SK-N-SH treated with all-trans-retinoic acid at 6 μM for 48 hours (cell line): ENCODE measurements around the gene MALRD1.

Experiments used
- ATAC-seq: fragments of 200-7000 bp; cut with Tn5 transposase; 3 replicates; pipeline ENCODE4 v1.9.1; 2020; ENCODE audit warnings: mild to moderate bottlenecking, moderate library complexity
- ARNTL ChIP-seq: fragments of 450-650 bp; formaldehyde crosslinking; IDR thresholded peaks from 2 replicates; pipeline ENCODE4 v1.5.0; 2020; ENCODE audit warnings: low read depth, mild to moderate bottlenecking, moderate library complexity, borderline replicate concordance
- BACH2 ChIP-seq: fragments of 250-450 bp; sonication (Bioruptor Pico); IDR thresholded peaks from 2 replicates; pipeline ENCODE4 v1.9.0; 2021; ENCODE audit warnings: mild to moderate bottlenecking, borderline replicate concordance
- CSDC2 ChIP-seq: fragments of 250-450 bp; sonication (Bioruptor Pico); IDR thresholded peaks from 2 replicates; pipeline ENCODE4 v1.5.0; 2020; ENCODE audit warnings: mild to moderate bottlenecking, moderate library complexity
- CSRNP3 ChIP-seq: fragments of 250-450 bp; sonication (Bioruptor Pico); IDR thresholded peaks from 2 replicates; pipeline ENCODE4 v1.5.1; 2021; ENCODE audit warnings: mild to moderate bottlenecking, moderate library complexity
- ESRRG ChIP-seq: fragments of 250-450 bp; sonication (Bioruptor Pico); IDR thresholded peaks from 2 replicates; pipeline ENCODE4 v1.6.1; 2021; ENCODE audit warnings: mild to moderate bottlenecking
- GLIS3 ChIP-seq: fragments of 250-450 bp; sonication (Bioruptor Pico); IDR thresholded peaks from 2 replicates; pipeline ENCODE4 v1.5.0; 2020; ENCODE audit warnings: mild to moderate bottlenecking, moderate library complexity
- OSR1 ChIP-seq: fragments of 250-450 bp; sonication (Bioruptor Pico); IDR thresholded peaks from 2 replicates; pipeline ENCODE4 v1.8.0; 2022; ENCODE audit warnings: moderate library complexity, mild to moderate bottlenecking, inconsistent platforms
- PPARA ChIP-seq: fragments of 250-450 bp; sonication (Bioruptor Pico); IDR thresholded peaks from 2 replicates; pipeline ENCODE4 v1.5.0; 2020; ENCODE audit warnings: mild to moderate bottlenecking, borderline replicate concordance
- RARB ChIP-seq: fragments of 250-450 bp; sonication (Bioruptor Pico); IDR thresholded peaks from 2 replicates; pipeline ENCODE4 v1.8.0; 2021; ENCODE audit warnings: mild to moderate bottlenecking, moderate library complexity
- SNAI2 ChIP-seq: fragments of 250-450 bp; sonication (Bioruptor Pico); IDR thresholded peaks from 2 replicates; pipeline ENCODE4 v1.5.0; 2020; ENCODE audit warnings: mild to moderate bottlenecking, moderate library complexity
- TCF4 ChIP-seq: fragments of 250-450 bp; sonication (Bioruptor Pico); IDR thresholded peaks from 2 replicates; pipeline ENCODE4 v1.8.0; 2021; ENCODE audit warnings: mild to moderate bottlenecking, moderate library complexity, borderline replicate concordance
- TOX ChIP-seq: fragments of 250-450 bp; sonication (Bioruptor Pico); IDR thresholded peaks from 2 replicates; pipeline ENCODE4 v1.8.0; 2021; ENCODE audit warnings: mild to moderate bottlenecking, moderate library complexity, borderline replicate concordance
- ZC3H10 ChIP-seq: fragments of 250-450 bp; sonication (Bioruptor Pico); IDR thresholded peaks from 2 replicates; pipeline ENCODE4 v1.5.1; 2021; ENCODE audit warnings: mild to moderate bottlenecking, moderate library complexity
- ZFP30 ChIP-seq: fragments of 450-650 bp; formaldehyde crosslinking; IDR thresholded peaks from 2 replicates; pipeline ENCODE4 v1.5.0; 2022; ENCODE audit warnings: mild to moderate bottlenecking, moderate library complexity
- ZNF565 ChIP-seq: fragments of 450-650 bp; formaldehyde crosslinking; conservative IDR thresholded peaks from 2 replicates; pipeline ENCODE4 v1.5.0; 2020; ENCODE audit warnings: low read depth, mild to moderate bottlenecking, moderate library complexity
- ZNF70 ChIP-seq: fragments of 450-650 bp; formaldehyde crosslinking; IDR thresholded peaks from 2 replicates; pipeline ENCODE4 v1.5.0; 2020; ENCODE audit warnings: mild to moderate bottlenecking, moderate library complexity
- ZNF8 ChIP-seq: fragments of 450-650 bp; formaldehyde crosslinking; IDR thresholded peaks from 2 replicates; pipeline ENCODE4 v1.5.0; 2020; ENCODE audit warnings: mild to moderate bottlenecking, moderate library complexity
- TF ChIP-seq, protein P1 (sequence below): fragments of 250-450 bp; sonication (Bioruptor Pico); IDR thresholded peaks from 2 replicates; pipeline ENCODE4 v1.5.1; 2020; ENCODE audit warnings: low read depth, mild to moderate bottlenecking, moderate library complexity
- TF ChIP-seq, protein P2 (sequence below): fragments of 250-450 bp; sonication (Bioruptor Pico); IDR thresholded peaks from 2 replicates; pipeline ENCODE4 v1.8.0; 2021; ENCODE audit warnings: low read depth, mild to moderate bottlenecking, moderate library complexity, borderline replicate concordance
- TF ChIP-seq, protein P3 (sequence below): fragments of 250-450 bp; sonication (Bioruptor Pico); IDR thresholded peaks from 2 replicates; pipeline ENCODE4 v1.5.0; 2020; ENCODE audit warnings: mild to moderate bottlenecking, moderate library complexity
- TF ChIP-seq, protein P4 (sequence below): fragments of 250-450 bp; sonication (Bioruptor Pico); IDR thresholded peaks from 2 replicates; pipeline ENCODE4 v1.8.0; 2020; ENCODE audit warnings: mild to moderate bottlenecking, moderate library complexity, borderline replicate concordance

The MALRD1 gene

GRCh38 chr10:19416164-19416563, 367.6 kb downstream of the MALRD1 start:
- TF ChIP-seq ZC3H10 (CRISPR knock-in tag), result no peak
- TF ChIP-seq ZNF8, result no peak
- no peak for TF ChIP-seq TOX (CRISPR knock-in tag)
- TF ChIP-seq ARNTL (CRISPR knock-in tag), result no peak
- TF ChIP-seq, protein P1, sequence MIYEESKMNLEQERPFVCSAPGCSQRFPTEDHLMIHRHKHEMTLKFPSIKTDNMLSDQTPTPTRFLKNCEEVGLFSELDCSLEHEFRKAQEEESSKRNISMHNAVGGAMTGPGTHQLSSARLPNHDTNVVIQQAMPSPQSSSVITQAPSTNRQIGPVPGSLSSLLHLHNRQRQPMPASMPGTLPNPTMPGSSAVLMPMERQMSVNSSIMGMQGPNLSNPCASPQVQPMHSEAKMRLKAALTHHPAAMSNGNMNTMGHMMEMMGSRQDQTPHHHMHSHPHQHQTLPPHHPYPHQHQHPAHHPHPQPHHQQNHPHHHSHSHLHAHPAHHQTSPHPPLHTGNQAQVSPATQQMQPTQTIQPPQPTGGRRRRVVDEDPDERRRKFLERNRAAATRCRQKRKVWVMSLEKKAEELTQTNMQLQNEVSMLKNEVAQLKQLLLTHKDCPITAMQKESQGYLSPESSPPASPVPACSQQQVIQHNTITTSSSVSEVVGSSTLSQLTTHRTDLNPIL, result no peak
- TF ChIP-seq CSDC2, result no peak
- TF ChIP-seq, protein P2, sequence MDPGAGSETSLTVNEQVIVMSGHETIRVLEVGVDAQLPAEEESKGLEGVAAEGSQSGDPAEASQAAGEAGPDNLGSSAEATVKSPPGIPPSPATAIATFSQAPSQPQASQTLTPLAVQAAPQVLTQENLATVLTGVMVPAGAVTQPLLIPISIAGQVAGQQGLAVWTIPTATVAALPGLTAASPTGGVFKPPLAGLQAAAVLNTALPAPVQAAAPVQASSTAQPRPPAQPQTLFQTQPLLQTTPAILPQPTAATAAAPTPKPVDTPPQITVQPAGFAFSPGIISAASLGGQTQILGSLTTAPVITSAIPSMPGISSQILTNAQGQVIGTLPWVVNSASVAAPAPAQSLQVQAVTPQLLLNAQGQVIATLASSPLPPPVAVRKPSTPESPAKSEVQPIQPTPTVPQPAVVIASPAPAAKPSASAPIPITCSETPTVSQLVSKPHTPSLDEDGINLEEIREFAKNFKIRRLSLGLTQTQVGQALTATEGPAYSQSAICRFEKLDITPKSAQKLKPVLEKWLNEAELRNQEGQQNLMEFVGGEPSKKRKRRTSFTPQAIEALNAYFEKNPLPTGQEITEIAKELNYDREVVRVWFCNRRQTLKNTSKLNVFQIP, result no peak
- TF ChIP-seq, protein P3, sequence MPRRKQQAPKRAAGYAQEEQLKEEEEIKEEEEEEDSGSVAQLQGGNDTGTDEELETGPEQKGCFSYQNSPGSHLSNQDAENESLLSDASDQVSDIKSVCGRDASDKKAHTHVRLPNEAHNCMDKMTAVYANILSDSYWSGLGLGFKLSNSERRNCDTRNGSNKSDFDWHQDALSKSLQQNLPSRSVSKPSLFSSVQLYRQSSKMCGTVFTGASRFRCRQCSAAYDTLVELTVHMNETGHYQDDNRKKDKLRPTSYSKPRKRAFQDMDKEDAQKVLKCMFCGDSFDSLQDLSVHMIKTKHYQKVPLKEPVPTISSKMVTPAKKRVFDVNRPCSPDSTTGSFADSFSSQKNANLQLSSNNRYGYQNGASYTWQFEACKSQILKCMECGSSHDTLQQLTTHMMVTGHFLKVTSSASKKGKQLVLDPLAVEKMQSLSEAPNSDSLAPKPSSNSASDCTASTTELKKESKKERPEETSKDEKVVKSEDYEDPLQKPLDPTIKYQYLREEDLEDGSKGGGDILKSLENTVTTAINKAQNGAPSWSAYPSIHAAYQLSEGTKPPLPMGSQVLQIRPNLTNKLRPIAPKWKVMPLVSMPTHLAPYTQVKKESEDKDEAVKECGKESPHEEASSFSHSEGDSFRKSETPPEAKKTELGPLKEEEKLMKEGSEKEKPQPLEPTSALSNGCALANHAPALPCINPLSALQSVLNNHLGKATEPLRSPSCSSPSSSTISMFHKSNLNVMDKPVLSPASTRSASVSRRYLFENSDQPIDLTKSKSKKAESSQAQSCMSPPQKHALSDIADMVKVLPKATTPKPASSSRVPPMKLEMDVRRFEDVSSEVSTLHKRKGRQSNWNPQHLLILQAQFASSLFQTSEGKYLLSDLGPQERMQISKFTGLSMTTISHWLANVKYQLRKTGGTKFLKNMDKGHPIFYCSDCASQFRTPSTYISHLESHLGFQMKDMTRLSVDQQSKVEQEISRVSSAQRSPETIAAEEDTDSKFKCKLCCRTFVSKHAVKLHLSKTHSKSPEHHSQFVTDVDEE (CRISPR knock-in tag), result no peak
- no peak for TF ChIP-seq OSR1 (CRISPR knock-in tag)
- no peak for TF ChIP-seq BACH2 (CRISPR knock-in tag)
- no peak for TF ChIP-seq TCF4 (CRISPR knock-in tag)
- TF ChIP-seq, protein P4, sequence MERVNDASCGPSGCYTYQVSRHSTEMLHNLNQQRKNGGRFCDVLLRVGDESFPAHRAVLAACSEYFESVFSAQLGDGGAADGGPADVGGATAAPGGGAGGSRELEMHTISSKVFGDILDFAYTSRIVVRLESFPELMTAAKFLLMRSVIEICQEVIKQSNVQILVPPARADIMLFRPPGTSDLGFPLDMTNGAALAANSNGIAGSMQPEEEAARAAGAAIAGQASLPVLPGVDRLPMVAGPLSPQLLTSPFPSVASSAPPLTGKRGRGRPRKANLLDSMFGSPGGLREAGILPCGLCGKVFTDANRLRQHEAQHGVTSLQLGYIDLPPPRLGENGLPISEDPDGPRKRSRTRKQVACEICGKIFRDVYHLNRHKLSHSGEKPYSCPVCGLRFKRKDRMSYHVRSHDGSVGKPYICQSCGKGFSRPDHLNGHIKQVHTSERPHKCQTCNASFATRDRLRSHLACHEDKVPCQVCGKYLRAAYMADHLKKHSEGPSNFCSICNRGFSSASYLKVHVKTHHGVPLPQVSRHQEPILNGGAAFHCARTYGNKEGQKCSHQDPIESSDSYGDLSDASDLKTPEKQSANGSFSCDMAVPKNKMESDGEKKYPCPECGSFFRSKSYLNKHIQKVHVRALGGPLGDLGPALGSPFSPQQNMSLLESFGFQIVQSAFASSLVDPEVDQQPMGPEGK (CRISPR knock-in tag), result no peak
- no peak for TF ChIP-seq SNAI2 (CRISPR knock-in tag)
- no peak for TF ChIP-seq PPARA (CRISPR knock-in tag)
- no peak for TF ChIP-seq CSRNP3
- TF ChIP-seq ZNF70 (CRISPR knock-in tag), result no peak
- no peak for TF ChIP-seq ESRRG (CRISPR knock-in tag)
- ATAC-seq, result no peak

DNA sequence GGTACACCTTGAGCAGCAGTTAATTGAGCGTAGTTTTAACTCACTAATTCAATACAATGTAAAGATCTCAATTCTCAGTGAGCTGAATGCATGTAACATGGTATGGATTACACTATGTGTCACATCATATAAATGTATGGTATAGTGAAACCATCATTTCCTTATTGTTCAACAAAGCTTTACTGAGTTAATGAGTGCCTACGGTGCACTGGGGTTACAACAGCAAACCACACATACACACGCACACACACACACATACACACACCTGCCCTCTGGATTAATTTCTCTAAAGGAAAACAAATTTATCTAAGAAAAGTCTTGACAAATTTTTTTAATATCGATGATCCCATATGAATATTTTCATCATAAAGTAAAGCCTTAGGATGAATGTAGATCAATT, 369.1 kb downstream of the MALRD1 start:
- no peak for ATAC-seq

DNA sequence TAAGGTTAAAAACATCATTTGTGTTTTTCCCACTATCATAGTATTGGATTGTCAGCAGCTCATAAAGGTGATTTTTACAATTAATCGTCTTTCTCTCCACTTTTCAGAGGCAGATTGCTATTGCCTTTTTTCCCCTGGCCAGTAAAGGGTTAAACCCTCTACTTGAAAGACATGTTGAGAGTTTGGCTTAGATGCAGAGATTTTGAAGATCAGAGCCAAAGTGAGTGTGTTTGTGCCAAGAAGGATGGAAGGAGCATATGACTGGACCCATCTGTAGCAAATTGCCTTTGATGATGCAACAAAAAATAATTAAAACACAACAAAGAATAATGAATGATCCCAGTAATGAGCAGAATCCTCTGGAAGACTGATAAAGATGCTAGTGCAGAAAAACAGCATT, 373.1 kb downstream of the MALRD1 start:
- no peak for ATAC-seq
- TF ChIP-seq, protein P3 (CRISPR knock-in tag), result no peak
- TF ChIP-seq ZNF565 (CRISPR knock-in tag), result no peak
- no peak for TF ChIP-seq PPARA (CRISPR knock-in tag)
- TF ChIP-seq, protein P1, result no peak
- TF ChIP-seq CSDC2, result no peak
- TF ChIP-seq, protein P4 (CRISPR knock-in tag), result no peak
- TF ChIP-seq, protein P2, result no peak
- TF ChIP-seq ZFP30 (CRISPR knock-in tag), result no peak
- TF ChIP-seq BACH2 (CRISPR knock-in tag), result no peak
- no peak for TF ChIP-seq GLIS3 (CRISPR knock-in tag)
- TF ChIP-seq OSR1 (CRISPR knock-in tag), result no peak

More for the DNA sequence above, 369.1 kb downstream of the MALRD1 start:
- TF ChIP-seq ZNF565 (CRISPR knock-in tag), result no peak
- no peak for TF ChIP-seq ZFP30 (CRISPR knock-in tag)
- TF ChIP-seq RARB (CRISPR knock-in tag), result no peak
